ENCODE data around the gene SHH.

The SHH gene

DNA sequence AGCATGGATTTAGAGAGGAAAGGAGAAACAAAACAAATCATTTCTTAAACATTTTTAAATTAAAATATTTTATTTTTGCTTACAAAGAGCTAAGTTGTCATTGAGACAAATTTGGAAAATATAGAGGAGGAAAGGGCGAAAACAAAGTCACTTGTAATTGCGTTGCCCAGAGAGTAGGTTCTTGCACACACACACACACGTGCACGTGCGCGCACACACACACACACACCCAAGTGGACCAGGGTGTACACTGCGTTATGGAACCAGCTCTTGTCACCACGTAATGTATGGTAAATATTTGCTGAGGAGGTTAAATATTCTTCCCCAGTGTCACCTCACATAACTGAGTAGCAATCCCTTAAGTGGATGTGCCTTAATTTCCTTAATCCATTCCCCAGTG is 21.6 kb downstream of the SHH start:
- DNase-seq: no peak

DNA sequence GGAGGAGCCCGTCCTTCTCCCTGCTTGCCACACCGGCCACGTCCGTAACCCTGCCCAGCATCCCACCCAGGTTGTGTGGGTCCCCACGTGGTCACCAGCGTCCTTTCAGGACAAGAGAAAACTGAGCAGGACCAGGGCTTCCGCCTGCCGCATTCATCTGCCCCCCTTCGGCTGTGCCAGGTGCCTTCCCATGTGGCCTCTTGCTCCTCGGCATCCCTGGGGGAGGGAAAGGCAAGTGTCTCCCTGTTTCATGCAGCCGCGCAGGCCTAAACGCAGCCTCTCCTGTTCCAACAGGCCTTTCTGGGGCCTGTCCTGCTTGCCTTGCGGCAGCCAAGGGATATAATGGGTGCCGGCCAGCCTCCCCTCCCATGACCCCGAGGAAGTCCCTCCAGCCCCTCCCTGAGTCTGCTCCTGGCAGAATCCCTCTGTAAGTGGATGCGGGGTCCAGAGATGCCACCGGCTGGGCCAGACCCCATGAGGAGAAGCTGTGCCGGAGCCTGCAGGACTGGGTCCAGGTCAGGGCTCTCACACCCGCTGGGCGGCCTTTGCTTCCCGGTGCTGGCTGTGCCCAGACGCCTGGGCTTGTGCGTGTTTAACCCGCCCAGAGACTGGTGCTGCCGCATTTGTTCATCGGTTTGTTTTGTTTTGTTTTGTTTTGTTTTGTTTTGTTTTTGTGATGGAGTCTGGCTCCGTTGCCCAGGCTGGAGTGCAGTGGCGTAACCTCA is 23.1 kb downstream of the SHH start:
- no peak for DNase-seq

DNA sequence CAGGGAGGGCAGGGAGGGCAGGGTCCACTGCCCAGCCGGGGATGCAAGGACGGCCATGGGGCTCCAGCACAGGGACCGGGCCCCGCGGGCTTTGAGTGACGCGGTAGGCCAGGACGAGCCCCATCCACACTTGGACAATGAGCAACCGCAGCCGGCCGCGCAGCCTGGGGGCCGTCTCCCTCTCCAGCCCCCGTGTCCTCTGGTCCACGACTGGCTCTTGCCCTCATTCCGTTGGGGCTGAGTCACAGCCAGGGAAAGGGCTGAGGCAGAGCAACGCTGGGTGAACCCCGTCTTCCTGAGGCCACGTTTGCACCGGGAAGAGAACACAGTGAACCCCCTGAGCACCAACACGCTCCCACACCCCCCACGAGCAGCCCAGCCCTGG is 23.7 kb downstream of the SHH start:
- DNase-seq: no peak

DNA sequence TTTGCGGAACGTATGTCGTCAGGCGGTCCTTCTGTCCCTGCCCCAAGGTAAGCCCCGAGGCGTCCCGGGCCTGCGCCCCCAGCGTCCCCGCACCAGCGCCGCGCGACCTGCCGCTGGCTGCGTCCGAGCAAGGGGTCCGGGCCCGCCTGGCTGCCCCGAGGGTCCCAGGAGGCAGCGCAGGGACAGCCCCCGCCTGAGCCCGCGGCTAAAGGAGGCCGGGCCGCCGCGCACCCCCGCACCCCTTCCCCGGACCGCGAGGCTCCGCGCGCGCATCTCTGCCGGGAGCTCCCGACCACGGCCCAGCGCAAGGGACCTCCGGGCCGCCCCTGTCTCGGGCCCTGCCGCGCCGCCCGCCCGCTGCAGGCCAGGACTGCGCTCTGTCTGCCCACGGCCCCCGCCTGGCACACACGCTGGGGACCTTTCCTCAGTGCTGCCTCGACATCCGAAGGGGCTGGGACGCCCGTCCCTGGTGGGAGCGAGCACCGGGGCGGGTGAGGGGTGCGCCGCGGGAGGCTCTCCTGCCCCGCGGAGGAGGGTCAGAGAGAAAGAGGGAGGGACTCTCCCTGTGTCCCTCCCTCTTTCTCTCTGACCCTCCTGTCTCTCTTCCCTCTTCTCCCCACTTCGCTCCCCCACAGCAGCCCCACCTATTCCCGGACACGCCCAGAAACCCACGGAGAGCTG is 25.0 kb downstream of the SHH start:
- no peak for DNase-seq

DNA sequence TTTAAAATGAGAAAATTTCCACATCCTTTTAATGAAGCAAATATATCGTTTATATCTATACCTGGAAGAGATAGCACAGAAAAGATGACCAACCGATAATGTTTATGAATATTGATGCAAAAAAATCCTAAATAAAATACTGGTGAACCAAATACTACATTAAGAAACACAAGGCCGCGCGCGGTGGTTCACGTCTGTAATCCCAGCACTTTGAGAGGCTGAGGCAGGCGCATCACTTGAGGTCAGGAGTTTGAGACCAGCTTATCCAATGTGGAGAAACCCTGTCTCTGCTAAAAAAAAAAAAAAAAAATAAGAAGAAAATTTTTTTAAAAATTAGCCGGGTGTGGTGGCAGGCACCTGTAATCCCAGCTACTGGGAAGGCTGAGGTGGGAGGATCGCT is 25.8 kb downstream of the SHH start:
- no peak for DNase-seq

DNA sequence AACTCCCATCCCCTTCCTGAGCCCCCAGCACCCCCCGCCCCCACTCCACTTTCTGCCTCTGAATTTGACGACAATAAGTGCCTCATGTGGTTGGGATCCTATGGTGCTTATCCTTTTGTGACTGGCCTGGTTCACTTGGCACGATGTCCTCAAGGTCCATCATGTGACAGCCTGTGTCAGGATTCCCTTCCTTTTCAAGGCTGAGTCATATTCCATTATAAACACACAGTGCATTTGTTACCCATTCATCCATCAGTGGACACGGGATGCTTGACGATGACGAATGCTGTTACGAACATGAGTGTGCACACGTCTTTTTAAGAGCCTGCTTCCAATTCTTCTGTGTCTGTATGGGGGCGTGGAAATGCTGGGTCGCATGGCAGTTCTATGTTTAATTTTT is 26.7 kb downstream of the SHH start:
- DNase-seq: no peak

DNA sequence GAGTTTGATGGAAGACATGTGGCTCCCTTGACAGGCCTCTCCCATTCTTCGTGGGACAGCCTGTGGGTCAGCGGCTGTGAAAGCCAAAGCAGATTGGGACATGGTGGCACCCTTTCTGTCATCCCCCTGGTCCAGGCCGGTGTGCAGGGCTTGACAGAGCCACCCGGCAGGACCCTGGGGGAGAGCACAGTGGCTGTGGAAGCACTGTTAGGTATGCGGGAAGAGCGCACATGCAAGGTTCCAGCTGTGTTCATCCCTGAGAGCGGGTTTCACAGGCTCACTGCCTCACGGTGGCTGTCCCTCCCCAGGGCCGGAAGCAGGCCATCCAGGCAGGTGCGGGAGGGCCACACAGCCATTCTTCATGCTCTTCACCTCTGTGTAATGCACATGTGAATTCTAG is 29.8 kb downstream of the SHH start:
- DNase-seq: no peak

DNA sequence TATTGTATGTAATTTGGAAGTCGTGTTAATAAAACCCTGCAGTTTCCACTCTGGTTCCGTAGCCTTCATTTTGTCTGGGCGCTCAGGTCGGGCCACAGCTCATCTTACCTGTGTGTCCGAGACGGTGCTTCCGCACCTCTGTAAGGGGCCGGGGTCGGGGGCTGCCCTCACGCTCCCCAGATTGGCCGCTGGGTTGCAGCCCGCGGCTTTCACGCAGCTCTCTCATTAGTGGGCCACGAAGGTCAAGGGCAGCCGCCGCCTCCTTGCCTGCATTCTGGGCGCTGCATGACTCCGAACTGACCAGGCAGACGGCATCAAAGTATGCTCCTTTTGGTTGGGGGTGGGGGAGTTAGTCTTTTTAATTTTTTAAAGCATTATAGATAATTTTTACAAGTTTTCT is 30.8 kb downstream of the SHH start:
- no peak for DNase-seq

DNA sequence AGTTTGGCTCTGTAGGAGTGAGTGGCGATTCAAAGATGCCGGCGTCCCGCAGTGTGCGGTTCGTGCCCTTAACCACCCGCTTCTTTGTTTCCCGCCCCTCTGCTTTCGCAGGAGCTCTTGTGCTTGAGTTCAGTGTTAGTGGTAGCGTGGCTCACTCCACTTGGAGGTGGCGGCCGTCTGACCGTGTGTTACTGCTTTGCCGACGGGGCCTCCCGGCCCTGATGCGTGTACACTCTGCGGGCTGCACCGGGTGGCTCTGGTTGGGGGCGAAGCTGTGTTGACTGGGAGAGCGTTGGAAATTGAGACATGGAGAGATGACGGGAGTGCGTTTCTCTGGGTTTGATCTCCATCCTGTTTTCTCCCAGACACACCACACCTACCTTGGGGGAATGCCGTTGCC is 31.4 kb downstream of the SHH start:
- DNase-seq: no peak

DNA sequence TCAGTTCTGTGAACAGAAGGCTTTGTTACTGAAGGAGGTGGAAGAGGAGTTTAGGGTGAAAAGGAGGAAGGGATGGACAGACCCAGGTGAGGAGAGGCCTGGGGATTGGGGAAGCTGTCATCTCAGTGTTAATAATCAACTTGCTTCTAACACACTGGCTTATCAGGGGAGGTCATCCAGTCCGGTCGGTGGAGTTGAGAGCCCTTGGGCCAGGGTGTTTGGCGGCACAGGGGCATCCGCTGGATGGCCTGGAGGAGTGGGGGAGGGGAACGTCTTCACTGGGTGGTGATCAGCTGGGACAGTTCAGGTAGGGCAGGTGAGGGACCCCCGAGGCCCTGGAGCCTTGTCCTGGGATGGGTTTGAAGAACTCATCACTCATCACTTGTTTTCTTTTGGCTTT is 33.9 kb downstream of the SHH start:
- no peak for DNase-seq

DNA sequence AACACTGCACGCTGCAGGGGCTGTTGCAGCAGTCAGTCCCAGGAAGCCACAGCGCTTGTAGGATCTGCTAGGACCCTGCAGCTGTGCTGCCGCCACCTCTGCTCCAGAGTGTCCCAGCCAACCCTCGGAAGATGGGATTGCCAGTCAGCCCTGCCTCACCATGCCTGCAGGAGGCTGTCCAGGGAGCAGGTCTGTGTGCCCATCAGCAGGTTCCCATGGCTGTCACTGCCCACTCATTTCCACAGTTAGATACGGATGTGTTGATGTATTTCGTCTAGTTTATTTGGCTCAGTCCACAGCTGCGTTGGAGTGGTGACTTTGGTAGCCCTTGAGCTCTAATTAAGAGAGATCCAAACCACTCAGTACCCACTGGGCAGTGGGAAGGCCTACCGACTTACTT is 35.7 kb downstream of the SHH start:
- no peak for DNase-seq

DNA sequence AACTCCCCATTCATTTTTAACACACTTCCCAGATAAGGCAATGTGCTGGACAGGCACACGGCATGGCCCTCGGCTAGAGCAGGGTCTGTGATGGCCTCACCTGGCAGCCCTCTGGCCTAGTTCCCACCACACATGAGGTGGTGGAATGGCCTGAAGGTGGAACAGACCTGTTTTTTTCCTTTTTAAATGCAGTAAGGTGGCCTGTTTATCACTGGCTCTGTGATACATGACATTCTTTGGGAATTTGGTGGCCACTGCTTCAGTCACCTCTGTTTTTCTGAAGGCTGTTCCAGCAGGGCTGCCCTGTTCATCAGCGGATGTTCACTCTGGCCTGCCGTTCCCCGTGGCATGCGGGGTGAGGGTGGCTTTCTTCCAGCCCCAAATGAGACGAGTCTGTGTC is 36.6 kb downstream of the SHH start:
- no peak for DNase-seq

DNA sequence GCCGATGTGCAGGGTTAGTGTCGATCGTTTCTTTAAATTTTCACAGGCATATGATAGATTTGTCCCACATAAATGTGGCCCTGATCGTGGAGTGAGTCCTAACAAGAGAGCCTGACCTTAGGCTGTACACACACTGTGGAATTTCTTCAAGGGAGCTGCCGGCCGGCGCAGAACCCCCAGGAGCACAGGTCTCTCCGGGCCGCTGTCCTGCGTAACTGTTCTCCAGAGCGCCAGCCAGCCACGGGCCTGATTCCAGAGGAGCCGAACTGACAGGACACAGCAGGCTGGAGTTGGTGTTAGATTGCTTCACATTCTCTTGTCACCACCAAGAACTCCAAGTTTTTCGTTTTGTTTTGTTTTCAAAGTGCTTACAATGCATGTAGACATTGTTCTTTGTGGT is 37.3 kb downstream of the SHH start:
- DNase-seq: no peak

DNA sequence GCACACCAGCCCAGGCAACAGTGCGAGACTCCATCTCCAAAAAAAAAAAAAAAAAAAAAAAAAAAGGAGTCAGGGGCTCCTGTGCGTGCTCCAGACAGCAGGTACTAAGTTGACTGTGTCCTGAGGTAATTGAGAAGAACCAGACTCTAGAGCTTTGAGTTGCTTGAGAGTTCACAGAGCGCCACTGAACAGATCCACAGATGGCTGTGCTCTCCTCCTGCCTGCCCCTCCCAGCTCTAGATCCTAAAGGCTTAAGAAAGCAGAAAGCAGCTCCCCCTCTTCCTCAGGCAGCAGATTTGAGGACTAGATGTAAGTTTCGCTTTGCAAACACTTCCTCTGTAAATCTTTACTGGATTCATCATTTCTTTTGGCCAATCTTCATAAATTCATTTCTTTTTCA is 38.7 kb downstream of the SHH start:
- no peak for DNase-seq

DNA sequence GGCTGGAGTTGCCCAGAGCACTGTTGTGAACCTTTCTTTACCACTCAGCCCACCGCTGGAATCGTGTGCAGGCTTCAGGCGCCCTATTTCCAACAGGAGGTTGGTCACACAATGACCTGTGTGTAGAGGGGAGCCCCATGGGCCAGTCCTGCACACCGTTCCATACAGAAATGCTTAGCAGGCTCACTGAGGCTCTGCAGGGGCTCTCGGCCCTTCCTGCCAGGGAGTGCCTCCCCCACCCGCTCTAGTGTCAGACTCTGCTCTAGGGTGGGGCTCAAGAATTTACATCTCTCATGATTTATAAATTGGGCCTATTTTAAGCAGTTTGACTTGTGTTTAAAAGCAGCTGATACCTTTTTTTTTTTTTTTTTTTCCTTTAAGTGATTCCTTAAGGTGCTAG is 42.0 kb downstream of the SHH start:
- no peak for DNase-seq

DNA sequence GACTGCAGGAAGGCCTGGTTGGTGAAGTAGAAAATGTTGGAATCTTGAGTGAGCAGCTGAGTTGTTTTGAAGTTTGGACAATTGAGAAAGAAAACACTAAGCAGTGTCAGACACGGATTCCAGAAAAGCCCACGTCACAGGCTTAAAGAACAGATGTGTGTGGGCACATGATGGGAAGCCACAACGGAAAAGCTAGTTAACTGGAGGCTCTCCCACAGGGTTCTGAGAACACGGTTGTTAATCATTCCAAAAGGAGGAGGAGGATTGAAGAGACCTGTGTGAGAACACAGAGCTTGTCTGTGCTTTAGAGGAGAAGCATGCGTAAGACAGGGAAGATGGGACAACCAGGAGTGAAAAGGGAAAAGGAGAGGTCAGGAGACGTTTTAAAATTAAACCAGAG is 42.6 kb downstream of the SHH start:
- DNase-seq: no peak

DNA sequence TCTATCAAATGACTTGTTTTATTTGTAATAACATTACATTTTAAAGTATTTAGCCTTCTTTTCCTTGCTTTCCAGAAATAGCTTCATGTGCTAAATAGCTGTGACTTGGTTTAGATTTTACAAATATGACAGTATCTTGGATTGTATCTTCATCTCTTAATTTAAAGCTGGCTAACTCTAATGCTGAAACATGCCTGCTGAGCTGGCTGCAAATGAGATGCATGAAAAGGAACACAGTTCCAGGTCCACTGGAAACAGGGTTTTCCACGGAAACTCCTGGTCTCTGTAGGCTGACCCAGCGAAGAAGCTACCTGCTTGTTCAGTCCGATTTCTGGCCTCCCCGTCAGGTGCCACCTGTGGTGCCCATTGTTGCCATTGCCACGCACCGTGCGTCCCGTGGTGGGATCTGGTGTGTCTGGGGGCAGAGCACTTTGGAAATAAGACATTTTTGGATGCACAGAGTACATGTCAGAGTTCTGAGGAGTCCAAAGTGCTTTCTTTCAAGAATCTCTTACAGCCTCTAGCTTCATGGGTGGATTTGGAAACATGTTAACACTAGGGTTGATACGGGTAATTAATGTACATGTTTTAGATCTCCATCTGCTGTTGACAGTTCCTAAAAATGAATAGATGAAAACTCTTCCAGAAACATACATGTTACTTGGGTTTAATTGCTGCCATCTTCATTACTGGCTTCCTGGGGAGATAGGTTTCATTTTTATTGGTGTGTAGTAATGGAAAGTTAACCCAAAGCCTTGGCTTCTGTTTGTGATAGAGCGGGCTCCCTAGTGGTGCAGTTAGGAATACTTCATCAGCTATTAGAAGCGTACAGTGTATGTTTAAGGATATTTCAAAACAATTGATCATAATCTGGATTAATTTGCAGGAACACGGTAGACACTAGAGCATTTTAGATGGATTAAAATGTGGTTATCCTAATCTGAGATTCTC is 45.0 kb downstream of the SHH start:
- DNase-seq: no peak

DNA sequence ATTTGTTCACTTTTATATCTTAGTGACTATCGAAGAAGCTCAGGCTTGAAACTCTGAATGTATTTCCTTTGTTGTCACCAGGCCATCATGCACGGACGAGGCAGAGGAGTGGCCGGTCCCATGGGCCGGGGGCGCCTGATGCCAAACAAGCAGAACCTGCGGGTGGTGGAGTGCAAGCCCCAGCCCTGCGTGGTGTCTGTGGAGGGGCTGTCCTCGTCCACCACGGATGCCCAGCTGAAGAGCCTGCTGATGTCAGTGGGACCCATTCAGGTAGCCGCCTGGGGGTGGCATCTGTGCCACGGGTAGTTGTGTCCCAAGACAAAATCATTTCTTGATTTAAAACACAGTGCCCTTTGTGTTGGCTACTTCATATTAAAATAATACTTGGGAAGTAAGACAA is 45.9 kb downstream of the SHH start:
- no peak for DNase-seq

DNA sequence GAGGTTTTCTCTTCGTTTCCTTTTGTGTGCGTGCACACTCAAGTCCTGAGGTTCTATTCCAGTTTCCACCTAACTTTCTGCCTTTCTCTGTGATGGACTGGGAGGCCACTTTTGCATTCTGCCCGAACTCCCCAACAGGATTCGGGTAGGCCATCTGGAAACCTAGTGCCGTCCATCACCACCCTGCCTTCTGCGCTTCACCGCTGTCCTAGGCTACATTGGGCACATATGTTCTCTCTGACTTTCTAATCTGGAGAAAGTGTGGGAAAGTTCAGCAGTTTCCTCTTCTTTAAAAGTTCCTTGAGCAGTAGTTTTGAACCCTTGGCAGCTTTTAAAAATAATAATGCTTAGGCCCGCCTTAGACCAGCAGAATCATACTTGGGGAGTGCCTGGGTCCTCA is 46.8 kb downstream of the SHH start:
- no peak for DNase-seq

DNA sequence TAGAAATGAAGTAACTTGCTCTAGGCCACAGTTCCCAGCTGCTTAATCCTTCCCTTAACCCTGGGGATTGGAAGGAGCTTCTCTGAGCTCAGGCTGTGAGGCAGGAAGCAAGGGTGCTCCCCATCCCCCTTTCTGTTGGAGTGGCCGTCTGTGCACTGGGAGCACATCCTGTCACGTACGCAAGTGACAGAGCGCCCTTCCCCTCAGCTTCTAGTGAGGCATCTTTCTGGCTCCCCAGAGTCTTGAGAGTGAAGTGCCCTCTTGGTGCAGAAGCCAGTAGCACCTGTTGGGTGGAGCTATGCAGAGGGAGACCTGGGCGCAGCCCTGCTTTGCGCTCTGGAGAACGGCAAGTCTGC is 47.8 kb downstream of the SHH start:
- no peak for DNase-seq

DNA sequence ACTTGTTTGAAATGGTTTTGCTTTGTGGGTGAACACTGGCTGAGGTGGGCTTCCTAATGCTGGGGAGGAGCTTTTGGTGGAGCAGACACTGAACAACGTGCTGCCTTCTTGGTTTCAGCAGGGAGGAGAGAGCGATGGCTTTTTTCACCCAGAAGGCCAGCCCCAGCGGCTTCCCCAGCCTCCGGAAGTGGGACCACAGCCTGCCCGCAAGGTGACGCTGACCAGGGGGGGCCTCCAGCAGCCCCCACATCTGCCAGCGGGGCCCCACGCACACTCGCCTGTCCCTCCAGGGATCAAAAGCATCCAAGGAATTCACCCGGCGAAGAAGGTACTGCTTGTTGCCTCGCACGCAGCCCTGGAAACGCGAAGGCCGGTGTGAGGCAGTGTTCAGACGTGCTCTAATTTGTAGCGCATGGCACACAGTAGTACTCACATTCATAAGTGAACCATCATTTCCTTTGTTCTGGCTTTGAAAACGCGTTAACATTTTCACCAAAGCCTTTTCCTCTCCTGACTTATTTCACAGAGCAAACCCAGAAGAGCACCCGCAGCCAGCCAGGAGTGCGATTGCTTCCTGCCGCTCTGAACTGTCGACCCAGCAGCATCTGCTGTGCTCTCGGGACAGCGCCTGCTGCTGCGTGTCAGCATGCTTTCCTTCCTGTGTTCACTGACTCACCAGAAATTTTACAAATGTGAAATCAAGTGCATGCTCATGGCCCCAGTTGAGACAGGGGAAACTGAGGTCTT is 48.4 kb downstream of the SHH start:
- DNase-seq: peak; percentile 40

DNA sequence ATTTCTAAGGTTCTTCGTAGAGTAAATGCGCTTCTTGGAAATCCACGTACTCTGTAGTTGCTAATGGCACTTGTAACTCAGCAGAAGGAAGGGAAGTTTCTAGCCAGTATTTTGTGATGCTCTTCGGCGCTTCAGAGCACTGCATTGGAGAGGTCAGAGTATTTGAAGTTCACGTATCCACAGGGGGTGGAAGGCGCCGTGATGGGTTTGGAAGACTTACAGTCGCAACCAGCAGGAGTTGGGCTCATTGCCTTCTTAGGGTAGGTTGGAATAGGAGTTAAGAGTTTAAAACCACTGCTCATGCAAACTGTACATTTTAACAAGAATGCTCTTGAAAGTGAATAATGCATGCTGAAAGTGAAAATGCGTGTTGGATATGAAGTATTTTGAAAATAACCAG is 49.1 kb downstream of the SHH start:
- no peak for DNase-seq

DNA sequence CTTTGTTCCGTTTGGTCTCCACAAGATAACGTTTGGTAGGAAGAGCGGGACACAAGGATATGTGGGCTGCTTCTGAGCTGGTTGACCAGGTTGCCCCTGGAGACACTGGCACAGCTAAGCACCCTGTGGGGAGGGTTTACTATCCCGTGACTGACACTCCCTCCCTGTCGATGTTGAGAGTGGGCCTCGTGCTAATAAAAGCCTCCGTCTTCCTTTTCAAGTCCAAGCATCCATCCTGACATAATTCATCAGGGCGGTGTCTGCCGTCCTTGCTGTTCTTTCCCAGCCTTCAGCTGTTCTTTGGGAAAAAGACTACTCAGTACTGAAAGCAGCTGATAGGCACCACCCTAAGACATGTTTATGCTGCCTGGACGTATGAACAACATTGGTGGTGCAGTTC is 49.6 kb downstream of the SHH start:
- DNase-seq: no peak
